Thyroid gland (tissue), 4 donors: ENCODE results near the gene PCDHB13. TPM values are rescaled to one million over a fixed set of nuclear protein-coding genes. Genes with fewer than 3 reads are reported as not detected.
A peak's percentile ranks its signal among the peaks of the same experiment; 100 is the strongest.
"Not testable (repeated sequence)": the region's sequence is repeated elsewhere in the genome, so short reads cannot be mapped to it uniquely, and the experiment has no call there.

Experiments
- DNase-seq, 2 donors: peaks; one replicate each; pipeline ENCODE4 v3.0.0-alpha.2; 2019
- H3K27ac ChIP-seq, 3 donors: fragments of 200-600 bp; sonication (generic); 1 replicate in 2 of 3; 2 replicates in 1 of 3; pipeline ENCODE4 v1.5.1; 2016 to 2019; ENCODE audit warnings: mild to moderate bottlenecking in 1 of 3, moderate library complexity in 1 of 3
- H3K27me3 ChIP-seq: fragments of 200-600 bp; sonication (generic); one replicate; pipeline ENCODE4 v1.5.1; 2019
- H3K36me3 ChIP-seq, 2 donors: fragments of 200-600 bp; sonication (generic); one replicate each; pipeline ENCODE4 v1.5.1; 2016 to 2019
- H3K4me1 ChIP-seq, 2 donors: fragments of 200-600 bp; sonication (generic); one replicate each; pipeline ENCODE4 v1.5.1; 2017 to 2019
- H3K4me3 ChIP-seq, 3 donors: fragments of 200-600 bp; sonication (generic); replicated peaks in 1 of 3; 1 replicate in 2 of 3; 2 replicates in 1 of 3; pipeline ENCODE4 v1.5.1; 2016; ENCODE audit warnings: mild to moderate bottlenecking in 1 of 3
- H3K9me3 ChIP-seq: fragments of 200-600 bp; sonication (generic); one replicate; pipeline ENCODE4 v1.5.1; 2017
- POLR2A ChIP-seq, 2 donors: fragments of 450-650 bp; IDR thresholded peaks; one replicate each; pipeline ENCODE4 v1.6.1; 2017; ENCODE audit warnings: antibody characterized with exemption in 2 of 2, mild to moderate bottlenecking in 2 of 2, moderate library complexity in 1 of 2
- WGBS, 2 donors: methylation state at CpG; one replicate each; pipeline ENCODE4 v1.1.5; 2017; 5-methylcytosine and 5-hydroxymethylcytosine counted together
- intact Hi-C: fragments of 100-400 bp; cut with DNase I; formaldehyde crosslinking; loops from one replicate; pipeline ENCODE4 v1.15.1; 2023
- total RNA-seq, 4 donors: library from RNA; depleted of rRNA; stranded (reverse); fragments of >200 nt; gene quantifications; one replicate each; pipeline ENCODE4 v1.2.3, GENCODE V29; 2016
- TF ChIP-seq, protein P1 (sequence below), 6 experiments: fragments of 200-600 bp in 3 of 6; fragments of 450-650 bp in 3 of 6; sonication (generic) in 3 of 6; IDR thresholded peaks; one replicate each; pipeline ENCODE4 v1.5.1; 2016 to 2019; ENCODE audit warnings: antibody characterized with exemption in 6 of 6, mild to moderate bottlenecking in 2 of 6, inconsistent platforms in 1 of 6, moderate library complexity in 1 of 6

Gene PCDHB13
- total RNA-seq, 4 donors from 2014 or later: 4.0 to 7.2 (median 5.2) TPM

DNA sequence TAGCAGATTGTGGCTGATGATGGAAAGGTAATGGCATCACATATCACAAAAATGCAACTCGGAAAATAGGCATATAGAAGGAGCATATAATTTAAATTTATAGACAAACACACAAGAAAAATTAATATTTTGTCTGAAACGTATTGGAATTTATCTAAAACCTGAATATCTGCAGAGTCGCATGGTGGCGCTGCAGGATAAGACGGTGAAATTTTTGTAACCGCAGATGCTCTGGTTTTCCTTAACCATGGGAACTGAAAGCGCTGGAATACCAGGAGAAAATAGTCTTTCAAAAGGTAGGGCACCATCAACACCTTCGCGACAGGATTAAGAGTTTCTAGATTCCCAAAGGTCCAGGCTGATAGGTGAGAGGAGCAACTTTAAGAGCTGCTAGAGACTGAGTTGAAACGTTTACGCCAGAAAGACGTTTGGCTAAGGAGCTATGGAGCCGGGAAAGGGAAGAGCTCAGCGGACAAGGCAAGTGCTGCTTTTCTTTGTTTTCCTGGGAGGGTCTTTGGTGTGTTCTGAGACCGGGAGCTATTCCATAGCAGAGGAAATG is 20.5 kb downstream of the PCDHB13 start:
- intact Hi-C loops: no loop called here
- Histone ChIP-seq H3K9me3 (no peaks in the 10 kb centered on the region), H3K27ac (no peak overlapping the region), H3K4me1 (no peaks in the 10 kb centered on the region), H3K27me3 (no peaks in the 10 kb centered on the region), H3K4me3 (no peak overlapping the region), H3K36me3 (no peaks in the 10 kb centered on the region)
- no peak for DNase-seq
- TF ChIP-seq, protein P1, sequence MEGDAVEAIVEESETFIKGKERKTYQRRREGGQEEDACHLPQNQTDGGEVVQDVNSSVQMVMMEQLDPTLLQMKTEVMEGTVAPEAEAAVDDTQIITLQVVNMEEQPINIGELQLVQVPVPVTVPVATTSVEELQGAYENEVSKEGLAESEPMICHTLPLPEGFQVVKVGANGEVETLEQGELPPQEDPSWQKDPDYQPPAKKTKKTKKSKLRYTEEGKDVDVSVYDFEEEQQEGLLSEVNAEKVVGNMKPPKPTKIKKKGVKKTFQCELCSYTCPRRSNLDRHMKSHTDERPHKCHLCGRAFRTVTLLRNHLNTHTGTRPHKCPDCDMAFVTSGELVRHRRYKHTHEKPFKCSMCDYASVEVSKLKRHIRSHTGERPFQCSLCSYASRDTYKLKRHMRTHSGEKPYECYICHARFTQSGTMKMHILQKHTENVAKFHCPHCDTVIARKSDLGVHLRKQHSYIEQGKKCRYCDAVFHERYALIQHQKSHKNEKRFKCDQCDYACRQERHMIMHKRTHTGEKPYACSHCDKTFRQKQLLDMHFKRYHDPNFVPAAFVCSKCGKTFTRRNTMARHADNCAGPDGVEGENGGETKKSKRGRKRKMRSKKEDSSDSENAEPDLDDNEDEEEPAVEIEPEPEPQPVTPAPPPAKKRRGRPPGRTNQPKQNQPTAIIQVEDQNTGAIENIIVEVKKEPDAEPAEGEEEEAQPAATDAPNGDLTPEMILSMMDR (IDR thresholded peaks at IDR 0.05): no peak
- no peak for TF ChIP-seq POLR2A (IDR thresholded peaks at IDR 0.05)
- WGBS, 2 donors: 7 to 8% methylated on average over 15 of the region's 15 CpGs

DNA sequence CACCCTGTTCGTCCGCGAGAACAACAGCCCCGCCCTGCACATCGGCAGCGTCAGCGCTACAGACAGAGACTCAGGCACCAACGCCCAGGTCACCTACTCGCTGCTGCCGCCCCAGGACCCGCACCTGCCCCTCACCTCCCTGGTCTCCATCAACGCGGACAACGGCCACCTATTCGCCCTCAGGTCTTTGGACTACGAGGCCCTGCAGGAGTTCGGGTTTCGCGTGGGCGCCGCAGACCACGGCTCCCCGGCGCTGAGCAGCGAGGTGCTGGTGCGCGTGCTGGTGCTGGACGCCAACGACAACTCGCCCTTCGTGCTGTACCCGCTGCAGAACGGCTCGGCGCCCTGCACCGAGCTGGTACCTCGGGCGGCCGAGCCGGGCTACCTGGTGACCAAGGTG is 22.2 kb downstream of the PCDHB13 start:
- H3K9me3 ChIP-seq: not testable (repeated sequence)

DNA sequence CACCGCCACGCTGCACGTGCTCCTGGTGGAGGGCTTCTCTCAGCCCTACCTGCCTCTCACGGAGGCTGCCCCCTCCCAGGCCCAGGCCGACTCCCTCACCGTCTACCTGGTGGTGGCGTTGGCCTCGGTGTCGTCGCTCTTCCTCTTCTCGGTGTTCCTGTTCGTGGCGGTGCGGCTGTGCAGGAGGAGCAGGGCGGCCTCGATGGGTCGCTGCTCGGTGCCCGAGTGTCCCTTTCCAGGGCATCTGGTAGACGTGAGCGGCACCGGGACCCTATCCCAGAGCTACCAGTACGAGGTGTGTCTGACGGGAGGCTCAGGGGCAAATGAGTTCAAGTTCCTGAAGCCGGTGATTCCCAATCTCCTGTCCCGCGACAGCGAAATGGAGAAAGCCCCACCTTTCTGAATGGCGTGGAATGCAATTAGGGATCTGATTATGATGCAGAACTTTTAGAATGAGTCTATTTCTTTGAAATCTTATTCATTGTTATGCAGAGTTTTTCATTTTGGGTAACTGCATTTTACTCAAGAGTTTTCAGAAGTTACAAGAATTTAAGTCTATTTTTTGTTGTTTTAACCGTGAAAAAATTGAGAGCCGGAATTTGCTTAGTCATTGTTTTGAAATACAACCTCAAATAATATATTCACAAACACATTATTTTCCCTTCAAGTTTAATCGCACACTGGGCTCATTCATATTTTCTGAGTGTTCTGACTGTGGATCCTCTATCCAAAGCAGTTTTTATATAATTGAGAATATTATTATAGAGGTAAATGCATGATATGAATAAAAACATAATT is 23.0 kb downstream of the PCDHB13 start:
- no peak for TF ChIP-seq POLR2A (IDR thresholded peaks at IDR 0.05)
- TF ChIP-seq, protein P1 (IDR thresholded peaks at IDR 0.05): no peak
- Histone ChIP-seq H3K36me3 (no peaks in the 10 kb centered on the region), H3K9me3 (no peaks in the 10 kb centered on the region), H3K4me3 (no peak overlapping the region), H3K27me3 (no peaks in the 10 kb centered on the region), H3K4me1 (no peaks in the 10 kb centered on the region), H3K27ac (no peak overlapping the region)
- WGBS, 2 donors: 16 to 21% methylated on average over 17 to 21 of the region's 32 CpGs
- intact Hi-C loops: no loop called here
- DNase-seq: no peak

More for the DNA sequence above, 22.2 kb downstream of the PCDHB13 start:
- intact Hi-C loops, DNase-seq, H3K36me3 ChIP-seq, H3K27me3 ChIP-seq, H3K27ac ChIP-seq, H3K4me3 ChIP-seq, H3K4me1 ChIP-seq: not testable (repeated sequence)
- WGBS, 2 donors: 6% methylated on average over 15 of the region's 40 CpGs; no CpG with 5 or more reads in 1 of the 2 donors

DNA sequence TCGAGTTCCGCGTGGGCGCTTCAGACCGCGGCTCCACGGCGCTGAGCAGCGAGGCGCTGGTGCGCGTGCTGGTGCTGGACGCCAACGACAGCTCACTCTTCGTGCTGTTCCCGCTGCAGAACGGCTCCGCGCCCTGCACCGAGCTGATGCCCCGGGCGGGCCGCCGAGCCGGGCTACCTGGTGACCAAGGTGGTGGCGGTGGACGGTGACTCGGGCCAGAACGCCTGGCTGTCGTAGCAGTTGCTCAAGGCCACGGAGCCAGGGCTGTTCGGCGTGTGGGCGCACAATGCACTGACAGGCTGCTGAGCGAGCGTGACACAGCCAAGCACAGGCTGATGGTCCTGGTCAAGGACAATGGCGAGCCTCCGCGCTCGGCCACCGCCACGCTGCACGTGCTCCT is 27.8 kb downstream of the PCDHB13 start:
- DNase-seq: no peak
- Histone ChIP-seq H3K4me3 (no peak overlapping the region), H3K27ac (no peak overlapping the region), H3K27me3 (no peaks in the 10 kb centered on the region), H3K9me3 (no peaks in the 10 kb centered on the region), H3K4me1 (no peaks in the 10 kb centered on the region), H3K36me3 (no peaks in the 10 kb centered on the region)
- WGBS, 2 donors: 8% methylated on average over 9 of the region's 43 CpGs; no CpG with 5 or more reads in 1 of the 2 donors
- intact Hi-C loops: no loop called here
- no peak for TF ChIP-seq POLR2A (IDR thresholded peaks at IDR 0.05)
- TF ChIP-seq, protein P1 (IDR thresholded peaks at IDR 0.05): no peak

DNA sequence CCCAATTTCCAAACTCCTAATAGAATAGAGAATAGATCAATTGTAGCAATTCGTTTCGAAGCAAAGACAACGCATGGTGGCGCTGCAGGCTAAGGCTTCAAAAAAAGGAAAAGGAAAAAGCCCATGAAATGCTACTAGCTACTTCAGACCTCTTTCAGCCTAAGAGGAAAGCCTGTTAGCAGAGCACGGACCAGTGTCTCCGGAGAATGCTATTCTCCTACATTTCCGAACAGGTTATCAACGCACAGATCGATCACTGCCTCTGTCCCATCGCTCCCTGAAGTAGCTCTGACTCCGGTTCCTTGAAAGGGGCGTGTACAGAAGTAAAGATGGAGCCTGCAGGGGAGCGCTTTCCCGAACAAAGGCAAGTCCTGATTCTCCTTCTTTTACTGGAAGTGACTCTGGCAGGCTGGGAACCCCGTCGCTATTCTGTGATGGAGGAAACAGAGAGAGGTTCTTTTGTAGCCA is 31.6 kb downstream of the PCDHB13 start, which contains the start of gene PCDHB15:
PCDHB15 (plus strand) TSS at position 146 of the 468 bp plus-strand sequence; CDS start at position 330, 184 bp downstream.
- Histone ChIP-seq H3K36me3 (no peaks in the 10 kb centered on the region), H3K27ac (no peak within 1 kb of the TSS), H3K27me3 (no peaks in the 10 kb centered on the region), H3K4me3 (no peak within 1 kb of the TSS), H3K9me3 (no peaks in the 10 kb centered on the region), H3K4me1 (no peaks in the 10 kb centered on the region)
- intact Hi-C loops: no loop called here
- no peak for DNase-seq
- TF ChIP-seq, protein P1 (IDR thresholded peaks at IDR 0.05): peak in 3 of 6 experiments; percentile 10 to 18 (median 13)
- TF ChIP-seq POLR2A (IDR thresholded peaks at IDR 0.05): no peak
- 2 to 5% methylated on average over 15 to 16 of the region's 16 CpGs for WGBS, 2 donors

DNA sequence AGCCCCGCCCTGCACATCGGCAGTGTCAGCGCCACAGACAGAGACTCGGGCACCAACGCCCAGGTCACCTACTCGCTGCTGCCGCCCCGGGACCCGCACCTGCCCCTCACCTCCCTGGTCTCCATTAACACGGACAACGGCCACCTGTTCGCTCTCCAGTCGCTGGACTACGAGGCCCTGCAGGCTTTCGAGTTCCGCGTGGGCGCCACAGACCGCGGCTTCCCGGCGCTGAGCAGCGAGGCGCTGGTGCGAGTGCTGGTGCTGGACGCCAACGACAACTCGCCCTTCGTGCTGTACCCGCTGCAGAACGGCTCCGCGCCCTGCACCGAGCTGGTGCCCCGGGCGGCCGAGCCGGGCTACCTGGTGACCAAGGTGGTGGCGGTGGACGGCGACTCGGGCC is 33.3 kb downstream of the PCDHB13 start:
- H3K27ac ChIP-seq, intact Hi-C loops, DNase-seq, H3K36me3 ChIP-seq, H3K4me1 ChIP-seq, H3K9me3 ChIP-seq, H3K4me3 ChIP-seq, H3K27me3 ChIP-seq: not testable (repeated sequence)
- 45% methylated on average over 11 of the region's 42 CpGs; no CpG with 5 or more reads in 1 of the 2 donors for WGBS, 2 donors

DNA sequence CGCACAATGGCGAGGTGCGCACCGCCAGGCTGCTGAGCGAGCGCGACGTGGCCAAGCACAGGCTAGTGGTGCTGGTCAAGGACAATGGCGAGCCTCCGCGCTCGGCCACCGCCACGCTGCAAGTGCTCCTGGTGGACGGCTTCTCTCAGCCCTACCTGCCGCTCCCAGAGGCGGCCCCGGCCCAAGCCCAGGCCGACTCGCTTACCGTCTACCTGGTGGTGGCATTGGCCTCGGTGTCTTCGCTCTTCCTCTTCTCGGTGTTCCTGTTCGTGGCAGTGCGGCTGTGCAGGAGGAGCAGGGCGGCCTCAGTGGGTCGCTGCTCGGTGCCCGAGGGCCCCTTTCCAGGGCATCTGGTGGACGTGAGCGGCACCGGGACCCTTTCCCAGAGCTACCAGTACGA is 33.7 kb downstream of the PCDHB13 start:
- H3K4me3 ChIP-seq, H3K27ac ChIP-seq, H3K27me3 ChIP-seq, H3K4me1 ChIP-seq, H3K36me3 ChIP-seq, intact Hi-C loops, DNase-seq, H3K9me3 ChIP-seq: not testable (repeated sequence)
- 28 to 66% methylated on average over 9 to 17 of the region's 34 CpGs for WGBS, 2 donors
